ENCODE results near the gene TMEM200A.

DNA sequence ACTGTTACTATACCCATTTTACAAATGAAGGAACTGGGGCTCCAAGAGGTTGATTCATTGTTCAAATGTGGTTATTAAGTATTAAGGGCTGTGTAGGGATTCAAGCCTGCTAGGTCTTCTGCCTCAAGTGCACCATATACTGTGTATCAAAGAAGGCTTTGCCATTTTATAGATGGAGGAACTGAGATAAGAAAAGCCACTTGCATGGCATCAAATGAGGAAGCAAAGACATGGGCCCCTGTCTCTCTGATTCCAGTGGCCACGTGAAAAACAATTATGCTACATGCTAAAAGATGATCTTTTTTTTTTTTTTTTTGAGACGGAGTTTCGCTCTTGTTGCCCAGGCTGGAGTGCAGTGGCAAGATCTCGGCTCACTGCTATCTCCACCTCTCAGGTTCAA is 67.0 kb downstream of the TMEM200A start:
- TF ChIP-seq CTCF (IDR thresholded peaks at IDR 0.05) (no peak), POLR2A (IDR thresholded peaks at IDR 0.05) (no peak)
